Omental fat pad (tissue), 4 donors: ENCODE measurements around the gene GRAMD1A. TPM values are rescaled to one million over a fixed set of nuclear protein-coding genes. Genes with fewer than 3 reads are reported as not detected.

Experiments
- ATAC-seq: fragments of 150-250 bp; one replicate; pipeline ENCODE4 v1.9.1; 2016; ENCODE audit warnings: mild to moderate bottlenecking, moderate library complexity; ENCODE audit not compliant: low FRiP score
- DNase-seq: peaks from one replicate; pipeline ENCODE4 v3.0.0-alpha.2; 2019; ENCODE audit warnings: low spot score
- CTCF ChIP-seq, 3 donors: fragments of 450-650 bp; IDR thresholded peaks; one replicate each; pipeline ENCODE4 v1.5.1; 2016 to 2017; ENCODE audit warnings: antibody characterized with exemption in 3 of 3, mild to moderate bottlenecking in 3 of 3, moderate library complexity in 2 of 3
- total RNA-seq, 4 donors: library from RNA; depleted of rRNA; stranded (reverse); fragments of >200 nt; gene quantifications; one replicate each; pipeline ENCODE4 v1.1.0, GENCODE V29; 2016

Gene GRAMD1A
- 10 to 100 TPM; 34.7 to 70.7 (median 43.3) TPM for total RNA-seq

GRCh38 chr19:34999498-35000337, at the start of gene GRAMD1A:
Gene GRAMD1A (plus strand): TSS chr19:35000323. CDS start chr19:35000479, 156 bp downstream.
- ATAC-seq (peak; percentile 87), DNase-seq (peak; percentile 51)
- TF ChIP-seq CTCF (IDR thresholded peaks at IDR 0.05), result no peak

- DNase-seq, result no peak
- no peak for ATAC-seq
- TF ChIP-seq CTCF (IDR thresholded peaks at IDR 0.05), result no peak
These were observed 47.0 kb upstream of the GRAMD1A start for GRCh38 chr19:34953092-34953491.

GRCh38 chr19:34957830-34958751, 42.0 kb upstream of the GRAMD1A start:
- DNase-seq (no peak), ATAC-seq (no peak)
- no peak for TF ChIP-seq CTCF (IDR thresholded peaks at IDR 0.05)

- TF ChIP-seq CTCF (IDR thresholded peaks at IDR 0.05), result no peak
- no peak for DNase-seq
- no peak for ATAC-seq
These were observed 41.1 kb upstream of the GRAMD1A start for GRCh38 chr19:34959021-34959420.

GRCh38 chr19:34960103-34960805, 39.9 kb upstream of the GRAMD1A start:
- ATAC-seq, result no peak
- DNase-seq, result no peak
- no peak for TF ChIP-seq CTCF (IDR thresholded peaks at IDR 0.05)

GRCh38 chr19:34960940-34961679, 39.0 kb upstream of the GRAMD1A start:
- no peak for TF ChIP-seq CTCF (IDR thresholded peaks at IDR 0.05)
- ATAC-seq, result no peak
- DNase-seq, result no peak
